ENCODE data around the gene FCHSD1. TPM values are rescaled to one million over a fixed set of nuclear protein-coding genes. Genes with fewer than 3 reads are reported as not detected.

Gene FCHSD1
- total RNA-seq, 1 experiment from 2014 or later, result 19.3 TPM

DNA sequence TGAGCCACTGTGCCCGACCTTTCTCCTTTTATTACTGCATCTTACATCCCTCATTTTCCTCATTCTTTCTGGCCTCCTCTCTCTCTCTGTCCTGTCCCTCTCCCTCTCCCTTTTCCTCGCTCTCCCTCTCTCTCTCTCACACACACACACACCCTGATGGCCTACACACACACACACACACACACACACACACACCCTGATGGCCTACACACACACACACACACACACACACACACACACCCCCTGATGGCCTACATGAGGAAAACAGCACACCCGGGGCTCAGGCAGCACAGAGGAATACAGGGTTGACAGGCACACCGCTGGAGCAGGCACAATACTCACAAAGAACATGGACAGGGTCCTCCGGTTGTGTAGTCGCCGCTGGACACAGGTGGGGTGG lies 3.8 kb upstream of the FCHSD1 start:
- H3K4me3 ChIP-seq (ENCODE audit: low read length), result no peak overlapping the region
- H3K9me2 ChIP-seq (replicated peaks; ENCODE audit: insufficient read depth, low read length), result no peaks in the 10 kb centered on the region
- no peaks in the 10 kb centered on the region for H3K36me3 ChIP-seq (ENCODE audit: insufficient read depth, low read length)
- no peak overlapping the region for H2AFZ ChIP-seq (ENCODE audit: low read length)
- H3K9ac ChIP-seq (ENCODE audit: low read length), result no peak overlapping the region
- H3K4me1 ChIP-seq (ENCODE audit: low read length), result peaks cover 5% of the 10 kb centered on the region
- no peaks in the 10 kb centered on the region for H3K27me3 ChIP-seq (ENCODE audit: low read length)
- no peak overlapping the region for H3K27ac ChIP-seq (ENCODE audit: low read length)
- no peak overlapping the region for H3K4me2 ChIP-seq (ENCODE audit: low read depth, low read length, poor library complexity, severe bottlenecking)
- DNase-seq, result no peak
- H4K20me1 ChIP-seq (ENCODE audit: insufficient read depth, low read depth, low read length), result no peaks in the 10 kb centered on the region
- H3K9me3 ChIP-seq (ENCODE audit: low read length), result no peaks in the 10 kb centered on the region
- no peaks in the 10 kb centered on the region for H3K79me2 ChIP-seq (ENCODE audit: low read length)

DNA sequence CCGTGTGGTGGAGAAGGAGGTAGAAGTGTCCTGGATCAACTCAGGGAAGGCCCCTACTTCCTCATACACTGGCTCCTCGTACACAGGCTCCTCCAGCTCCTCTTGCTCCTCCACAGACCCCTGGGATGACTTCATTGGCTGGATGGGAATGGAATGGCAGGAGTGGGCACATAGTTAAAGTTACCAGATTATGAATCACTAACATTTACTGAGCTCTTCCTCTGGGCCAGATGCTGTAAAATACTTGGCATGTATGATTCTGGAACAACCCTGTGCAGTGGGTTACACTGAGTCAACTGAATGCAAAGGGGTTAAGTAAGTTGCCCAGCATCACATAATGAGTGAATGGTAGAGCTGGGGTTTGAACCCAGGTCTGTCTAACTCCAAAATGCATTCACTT lies 3.1 kb upstream of the FCHSD1 start:
- Histone ChIP-seq H3K4me3 (ENCODE audit: low read length) (no peak overlapping the region), H3K9me2 (replicated peaks; ENCODE audit: insufficient read depth, low read length) (no peaks in the 10 kb centered on the region), H4K20me1 (ENCODE audit: insufficient read depth, low read depth, low read length) (no peaks in the 10 kb centered on the region), H3K27me3 (ENCODE audit: low read length) (no peaks in the 10 kb centered on the region), H3K36me3 (ENCODE audit: insufficient read depth, low read length) (no peaks in the 10 kb centered on the region), H3K79me2 (ENCODE audit: low read length) (no peaks in the 10 kb centered on the region), H2AFZ (ENCODE audit: low read length) (no peak overlapping the region), H3K4me1 (ENCODE audit: low read length) (peaks cover 5% of the 10 kb centered on the region), H3K27ac (ENCODE audit: low read length) (no peak overlapping the region), H3K9me3 (ENCODE audit: low read length) (no peaks in the 10 kb centered on the region), H3K9ac (ENCODE audit: low read length) (no peak overlapping the region), H3K4me2 (ENCODE audit: low read depth, low read length, poor library complexity, severe bottlenecking) (no peak overlapping the region)
- DNase-seq, result no peak

DNA sequence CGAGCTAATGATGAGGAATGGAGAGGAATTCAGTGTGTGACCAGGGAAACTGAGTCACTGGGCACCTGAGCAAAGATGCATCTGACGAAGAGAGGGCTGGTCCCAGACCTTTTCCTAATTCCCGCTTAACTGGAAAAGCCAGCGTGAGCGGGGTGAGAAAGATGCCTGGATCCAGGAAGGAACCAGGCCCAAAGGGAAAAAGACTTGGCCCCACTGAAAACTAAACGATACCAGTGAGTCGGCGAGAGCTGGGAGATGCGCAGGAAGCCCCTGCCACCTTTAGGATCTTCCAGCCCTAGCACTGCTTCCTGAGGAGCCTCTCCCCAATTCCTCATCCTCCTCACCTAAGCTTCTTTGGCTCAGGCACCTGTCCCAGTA lies 499 bp upstream of the FCHSD1 start:
- H3K27me3 ChIP-seq (ENCODE audit: low read length), result no peaks in the 10 kb centered on the region
- no peak overlapping the region; the same call in 1 of the 2 replicates for H2AFZ ChIP-seq (ENCODE audit: low read length)
- no peaks in the 10 kb centered on the region for H3K79me2 ChIP-seq (ENCODE audit: low read length)
- H3K9me3 ChIP-seq (ENCODE audit: low read length), result no peaks in the 10 kb centered on the region
- peak overlapping the region; percentile 36; the same call in 1 of the 2 replicates for H3K9ac ChIP-seq (ENCODE audit: low read length)
- no peaks in the 10 kb centered on the region for H3K9me2 ChIP-seq (replicated peaks; ENCODE audit: insufficient read depth, low read length)
- no peaks in the 10 kb centered on the region for H4K20me1 ChIP-seq (ENCODE audit: insufficient read depth, low read depth, low read length)
- peak overlapping the region; percentile 60 for H3K4me2 ChIP-seq (ENCODE audit: low read depth, low read length, poor library complexity, severe bottlenecking)
- H3K27ac ChIP-seq (ENCODE audit: low read length), result no peak overlapping the region
- no peaks in the 10 kb centered on the region for H3K36me3 ChIP-seq (ENCODE audit: insufficient read depth, low read length)
- H3K4me1 ChIP-seq (ENCODE audit: low read length), result peaks cover 5% of the 10 kb centered on the region
- peak overlapping the region; percentile 50; the same call in 1 of the 2 replicates for H3K4me3 ChIP-seq (ENCODE audit: low read length)
- no peak for DNase-seq

DNA sequence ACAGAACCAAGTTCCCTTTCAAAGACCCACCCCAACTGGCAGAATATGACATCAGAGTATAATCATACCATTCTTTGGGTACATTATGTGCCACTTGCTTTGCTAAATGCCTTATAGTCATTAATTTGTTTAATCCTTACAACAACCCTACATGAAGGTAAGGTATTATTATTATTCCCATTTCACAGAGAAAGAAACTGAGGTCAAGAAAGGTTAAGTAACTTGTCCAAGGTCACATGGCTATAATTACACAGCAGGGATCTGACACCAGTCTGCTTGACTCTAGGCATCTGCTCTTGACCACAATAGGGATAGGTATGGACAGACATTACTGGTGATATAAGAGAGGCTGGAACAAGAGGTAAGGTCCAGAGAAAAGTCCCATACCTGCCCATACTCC lies 1.2 kb downstream of the FCHSD1 start:
- H3K9me2 ChIP-seq (replicated peaks; ENCODE audit: insufficient read depth, low read length), result no peaks in the 10 kb centered on the region
- H3K36me3 ChIP-seq (ENCODE audit: insufficient read depth, low read length), result no peaks in the 10 kb centered on the region
- H3K4me2 ChIP-seq (ENCODE audit: low read depth, low read length, poor library complexity, severe bottlenecking), result no peak overlapping the region
- no peaks in the 10 kb centered on the region for H3K27me3 ChIP-seq (ENCODE audit: low read length)
- H4K20me1 ChIP-seq (ENCODE audit: insufficient read depth, low read depth, low read length), result no peaks in the 10 kb centered on the region
- H3K4me3 ChIP-seq (ENCODE audit: low read length), result no peak overlapping the region
- no peaks in the 10 kb centered on the region for H3K9me3 ChIP-seq (ENCODE audit: low read length)
- H2AFZ ChIP-seq (ENCODE audit: low read length), result no peak overlapping the region
- no peaks in the 10 kb centered on the region for H3K79me2 ChIP-seq (ENCODE audit: low read length)
- peaks cover 5% of the 10 kb centered on the region for H3K4me1 ChIP-seq (ENCODE audit: low read length)
- no peak overlapping the region for H3K27ac ChIP-seq (ENCODE audit: low read length)
- H3K9ac ChIP-seq (ENCODE audit: low read length), result no peak overlapping the region
- no peak for DNase-seq

DNA sequence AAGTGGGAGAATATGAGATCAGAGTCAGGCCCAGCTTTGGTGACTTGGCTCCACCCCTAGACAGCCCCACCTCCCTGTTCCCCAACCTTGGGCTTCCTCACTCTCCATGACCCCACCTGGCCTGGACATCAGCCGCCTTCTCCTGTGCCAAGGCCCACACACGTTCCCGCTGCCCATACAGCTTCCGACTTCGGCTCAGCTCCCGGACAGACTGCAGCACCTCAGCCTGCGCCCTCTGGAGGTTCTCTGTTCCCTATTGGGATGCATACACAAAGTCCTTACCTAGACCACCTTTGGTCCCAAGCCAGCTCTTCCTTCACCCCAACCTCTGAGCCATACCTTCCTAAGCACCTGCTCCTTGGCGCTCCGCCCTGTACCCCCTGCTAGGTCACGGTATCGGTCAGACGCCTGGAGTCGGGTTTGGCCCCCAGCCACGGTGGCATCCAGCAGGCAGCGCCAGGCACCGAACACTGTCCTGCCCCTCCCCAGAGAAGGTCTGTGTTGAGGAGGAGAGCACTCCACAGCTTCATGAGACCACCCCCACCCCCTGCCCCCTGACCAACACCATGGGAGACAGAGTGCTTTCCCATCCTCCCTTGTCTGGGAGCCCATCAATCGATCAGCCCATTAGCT lies 2.0 kb downstream of the FCHSD1 start:
- Histone ChIP-seq H3K4me3 (ENCODE audit: low read length) (no peak overlapping the region), H3K27ac (ENCODE audit: low read length) (no peak overlapping the region), H3K4me1 (ENCODE audit: low read length) (peaks cover 5% of the 10 kb centered on the region)

DNA sequence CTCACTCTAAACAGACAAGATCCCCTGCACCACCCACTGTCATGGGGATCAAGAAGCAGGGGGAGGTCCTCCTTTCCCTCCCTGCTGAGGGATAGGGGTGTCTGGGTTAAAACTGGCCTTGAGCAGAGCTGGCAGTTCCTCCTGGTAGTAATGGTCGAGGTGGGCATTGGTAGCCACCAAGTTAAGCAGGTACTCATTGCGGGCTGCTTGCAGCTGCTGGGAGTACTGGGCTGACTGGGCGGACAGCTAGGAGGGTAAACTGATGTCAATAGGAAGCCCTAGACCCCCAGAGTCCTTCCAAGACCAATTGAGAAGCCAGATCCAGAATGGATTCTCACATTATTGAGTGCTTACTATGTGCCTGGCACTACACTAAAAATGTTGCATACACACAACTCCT lies 3.4 kb downstream of the FCHSD1 start:
- no peak overlapping the region for H3K4me2 ChIP-seq (ENCODE audit: low read depth, low read length, poor library complexity, severe bottlenecking)
- H3K27ac ChIP-seq (ENCODE audit: low read length), result no peak overlapping the region
- no peaks in the 10 kb centered on the region for H3K79me2 ChIP-seq (ENCODE audit: low read length)
- H3K36me3 ChIP-seq (ENCODE audit: insufficient read depth, low read length), result no peaks in the 10 kb centered on the region
- no peak overlapping the region for H3K4me3 ChIP-seq (ENCODE audit: low read length)
- H3K4me1 ChIP-seq (ENCODE audit: low read length), result peaks cover 5% of the 10 kb centered on the region
- H4K20me1 ChIP-seq (ENCODE audit: insufficient read depth, low read depth, low read length), result no peaks in the 10 kb centered on the region
- no peaks in the 10 kb centered on the region for H3K9me2 ChIP-seq (replicated peaks; ENCODE audit: insufficient read depth, low read length)
- H2AFZ ChIP-seq (ENCODE audit: low read length), result no peak overlapping the region
- H3K27me3 ChIP-seq (ENCODE audit: low read length), result no peaks in the 10 kb centered on the region
- H3K9ac ChIP-seq (ENCODE audit: low read length), result no peak overlapping the region
- H3K9me3 ChIP-seq (ENCODE audit: low read length), result no peaks in the 10 kb centered on the region
- DNase-seq, result no peak

More for the DNA sequence above, 2.0 kb downstream of the FCHSD1 start:
- Histone ChIP-seq H3K9me2 (replicated peaks; ENCODE audit: insufficient read depth, low read length) (no peaks in the 10 kb centered on the region), H4K20me1 (ENCODE audit: insufficient read depth, low read depth, low read length) (no peaks in the 10 kb centered on the region), H3K36me3 (ENCODE audit: insufficient read depth, low read length) (no peaks in the 10 kb centered on the region), H3K79me2 (ENCODE audit: low read length) (no peaks in the 10 kb centered on the region), H3K4me2 (ENCODE audit: low read depth, low read length, poor library complexity, severe bottlenecking) (no peak overlapping the region), H3K9me3 (ENCODE audit: low read length) (no peaks in the 10 kb centered on the region), H3K27me3 (ENCODE audit: low read length) (no peaks in the 10 kb centered on the region), H2AFZ (ENCODE audit: low read length) (no peak overlapping the region), H3K9ac (ENCODE audit: low read length) (no peak overlapping the region)
- no peak for DNase-seq

DNA sequence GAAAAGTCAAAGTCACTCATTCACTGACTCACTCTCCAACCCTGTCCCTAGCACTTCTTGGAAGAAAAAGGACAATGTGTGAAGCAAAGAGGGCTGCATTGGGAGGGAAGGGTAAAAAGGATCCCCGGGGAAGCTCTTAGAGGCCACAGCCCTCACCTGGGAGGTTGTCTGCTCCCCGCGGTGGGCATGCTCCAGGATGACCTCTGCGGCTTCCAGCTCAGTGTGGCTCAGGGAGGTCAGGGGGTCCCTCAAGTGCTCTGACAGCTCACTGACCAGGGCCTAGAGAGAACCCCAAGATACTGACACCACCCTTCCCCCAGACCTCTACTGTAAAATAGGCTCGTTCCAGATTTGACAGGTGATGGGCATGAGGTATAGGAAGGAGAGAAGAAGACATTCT lies 4.0 kb downstream of the FCHSD1 start:
- H3K27ac ChIP-seq (ENCODE audit: low read length), result no peak overlapping the region
- H4K20me1 ChIP-seq (ENCODE audit: insufficient read depth, low read depth, low read length), result no peaks in the 10 kb centered on the region
- no peaks in the 10 kb centered on the region for H3K9me3 ChIP-seq (ENCODE audit: low read length)
- H2AFZ ChIP-seq (ENCODE audit: low read length), result no peak overlapping the region
- H3K79me2 ChIP-seq (ENCODE audit: low read length), result no peaks in the 10 kb centered on the region
- no peak overlapping the region for H3K4me2 ChIP-seq (ENCODE audit: low read depth, low read length, poor library complexity, severe bottlenecking)
- H3K4me1 ChIP-seq (ENCODE audit: low read length), result peaks cover 5% of the 10 kb centered on the region
- H3K36me3 ChIP-seq (ENCODE audit: insufficient read depth, low read length), result no peaks in the 10 kb centered on the region
- no peaks in the 10 kb centered on the region for H3K27me3 ChIP-seq (ENCODE audit: low read length)
- no peaks in the 10 kb centered on the region for H3K9me2 ChIP-seq (replicated peaks; ENCODE audit: insufficient read depth, low read length)
- DNase-seq, result no peak
- H3K9ac ChIP-seq (ENCODE audit: low read length), result no peak overlapping the region
- H3K4me3 ChIP-seq (ENCODE audit: low read length), result no peak overlapping the region

DNA sequence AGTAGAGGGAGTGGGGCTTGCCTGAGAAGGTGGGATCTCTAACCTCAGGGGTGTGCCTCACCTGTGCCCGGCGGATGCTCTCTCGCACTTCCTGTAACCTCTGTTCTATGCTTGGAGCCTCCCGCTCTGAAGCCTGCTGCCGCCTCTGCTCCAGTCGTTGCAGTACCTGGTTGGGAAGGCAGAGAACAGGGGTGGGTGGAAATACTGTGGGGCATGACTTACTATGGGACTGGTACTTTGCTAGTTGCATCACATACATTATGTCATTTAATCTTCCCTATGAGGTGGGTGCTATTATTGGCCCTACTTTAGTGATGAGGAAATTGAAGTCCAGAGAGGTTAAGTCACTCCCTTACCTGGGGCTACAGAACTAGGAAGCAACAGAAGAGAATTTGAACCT lies 5.2 kb downstream of the FCHSD1 start:
- no peak overlapping the region for H3K4me2 ChIP-seq (ENCODE audit: low read depth, low read length, poor library complexity, severe bottlenecking)
- no peaks in the 10 kb centered on the region for H3K4me1 ChIP-seq (ENCODE audit: low read length)
- no peak overlapping the region for H3K27ac ChIP-seq (ENCODE audit: low read length)
- no peak overlapping the region for H3K9ac ChIP-seq (ENCODE audit: low read length)
- no peaks in the 10 kb centered on the region for H4K20me1 ChIP-seq (ENCODE audit: insufficient read depth, low read depth, low read length)
- no peaks in the 10 kb centered on the region for H3K9me3 ChIP-seq (ENCODE audit: low read length)
- DNase-seq, result no peak
- no peak overlapping the region for H2AFZ ChIP-seq (ENCODE audit: low read length)
- H3K27me3 ChIP-seq (ENCODE audit: low read length), result no peaks in the 10 kb centered on the region
- no peak overlapping the region for H3K4me3 ChIP-seq (ENCODE audit: low read length)
- H3K79me2 ChIP-seq (ENCODE audit: low read length), result no peaks in the 10 kb centered on the region
- H3K36me3 ChIP-seq (ENCODE audit: insufficient read depth, low read length), result no peaks in the 10 kb centered on the region
- H3K9me2 ChIP-seq (replicated peaks; ENCODE audit: insufficient read depth, low read length), result no peaks in the 10 kb centered on the region
